A549 treated with CORT108297 at 1 μM for 4 hours (cell line): ENCODE results near the gene BTNL3. TPM values are rescaled to one million over a fixed set of nuclear protein-coding genes. Genes with fewer than 3 reads are reported as not detected.

Experiments
- total RNA-seq: library from RNA; stranded (reverse); fragments of 200-300 nt; extraction: Qiagen RNA extraction; gene quantifications from 5 replicates; pipeline ENCODE4 v1.2.3, GENCODE V29; 2022

Gene BTNL3, protein sequence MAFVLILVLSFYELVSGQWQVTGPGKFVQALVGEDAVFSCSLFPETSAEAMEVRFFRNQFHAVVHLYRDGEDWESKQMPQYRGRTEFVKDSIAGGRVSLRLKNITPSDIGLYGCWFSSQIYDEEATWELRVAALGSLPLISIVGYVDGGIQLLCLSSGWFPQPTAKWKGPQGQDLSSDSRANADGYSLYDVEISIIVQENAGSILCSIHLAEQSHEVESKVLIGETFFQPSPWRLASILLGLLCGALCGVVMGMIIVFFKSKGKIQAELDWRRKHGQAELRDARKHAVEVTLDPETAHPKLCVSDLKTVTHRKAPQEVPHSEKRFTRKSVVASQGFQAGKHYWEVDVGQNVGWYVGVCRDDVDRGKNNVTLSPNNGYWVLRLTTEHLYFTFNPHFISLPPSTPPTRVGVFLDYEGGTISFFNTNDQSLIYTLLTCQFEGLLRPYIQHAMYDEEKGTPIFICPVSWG
- not detected in 5 replicates for total RNA-seq

DNA sequence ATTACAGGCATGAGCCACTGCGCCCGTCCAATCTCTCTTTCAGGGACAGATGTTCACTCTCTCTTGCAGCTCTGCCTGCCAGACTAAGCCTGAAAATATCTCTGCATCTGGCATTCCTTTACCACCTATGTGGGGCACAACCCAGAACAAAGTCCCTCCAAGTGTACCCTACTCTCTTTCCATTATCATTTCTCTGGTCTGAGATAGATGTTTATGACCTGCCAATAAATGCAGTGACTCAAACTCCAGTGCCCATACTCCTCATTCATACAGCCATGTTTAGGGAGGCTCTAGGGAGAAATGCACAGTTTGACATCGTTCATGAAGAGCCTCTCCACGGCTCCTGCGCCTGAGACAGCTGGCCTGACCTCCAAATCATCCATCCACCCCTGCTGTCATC is at the start of gene BTNL3:
Gene BTNL3, plus strand, starts transcription at position 255 of the 400 bp plus-strand sequence. CDS start 183 bp downstream, outside the sequence.

DNA sequence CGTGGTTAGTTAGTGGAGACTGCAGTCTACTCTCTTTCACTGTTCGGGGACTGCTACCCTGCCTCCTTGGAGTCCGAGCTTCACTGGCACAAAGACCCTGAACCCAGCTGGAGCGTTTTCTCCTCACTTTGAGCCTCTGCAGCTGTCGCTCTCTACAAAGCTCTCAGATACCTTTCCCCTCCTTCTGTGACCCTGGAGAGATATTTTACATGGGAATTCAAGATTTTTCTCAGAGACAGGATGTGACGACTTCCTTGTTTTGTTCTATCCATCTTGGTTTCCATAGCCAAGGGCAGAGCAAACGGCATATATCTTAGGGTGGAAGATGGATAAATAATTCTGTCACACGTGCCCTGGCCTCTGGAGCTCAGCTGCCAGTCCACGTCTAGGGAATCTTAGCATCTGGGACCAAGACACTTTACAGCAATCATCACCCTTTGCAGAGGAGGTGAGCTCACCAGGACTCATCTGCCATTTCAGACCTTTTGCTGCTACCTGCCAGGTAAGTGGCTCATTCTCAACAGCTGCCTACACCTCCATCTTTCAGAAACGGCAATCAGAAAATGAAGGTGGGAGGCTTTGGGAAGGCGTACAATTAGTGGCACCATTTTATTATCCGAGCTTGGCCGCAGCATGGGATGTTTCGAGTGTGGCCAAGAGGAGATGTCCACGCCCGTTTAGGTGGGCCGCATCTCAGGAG is 51.4 kb downstream of the BTNL3 start, which contains the start of gene BTNL9:
Gene BTNL9, plus strand, starts transcription at position 336 of the 700 bp plus-strand sequence. CDS start 5,224 bp downstream, outside the sequence.

Other genes with a start within 250 kb of the BTNL3 start
- not detected in 5 replicates for gene OR2Y1, start 248.8 kb upstream of the BTNL3 start, total RNA-seq
- 66.0 to 89.5 TPM (median 87.1 TPM) in 5 replicates for gene MGAT1, start 186.0 kb upstream of the BTNL3 start, total RNA-seq
- 8.9 to 11.0 TPM (median 9.7 TPM) in 5 replicates for gene ZFP62, start 127.6 kb upstream of the BTNL3 start, total RNA-seq
- gene BTNL8, start 89.7 kb upstream of the BTNL3 start, total RNA-seq: not detected in 5 replicates
- 0.73 to 1.3 TPM (median 0.95 TPM) in 5 replicates for gene BTNL9, start 51.4 kb downstream of the BTNL3 start, total RNA-seq
- gene OR2V1, start 142.3 kb downstream of the BTNL3 start, total RNA-seq: not detected in 5 replicates
- gene OR2V2, start 158.7 kb downstream of the BTNL3 start, total RNA-seq: not detected in 5 replicates
- gene TRIM7, start 216.3 kb downstream of the BTNL3 start, total RNA-seq: 30.9 to 45.8 TPM (median 43.5 TPM) in 5 replicates
- gene TRIM41, start 234.4 kb downstream of the BTNL3 start, total RNA-seq: 19.2 to 30.7 TPM (median 29.3 TPM) in 5 replicates